GM18520 (cell line): ENCODE results near the gene TMEM116.

Experiments used
- ATAC-seq: cut with Tn5 transposase; IDR thresholded peaks from one replicate; pipeline ENCODE4 v1.9.1; 2021; ENCODE audit not compliant: unreplicated experiment

Gene TMEM116

GRCh38 chr12:111905502-111905901 lies 107.5 kb downstream of the TMEM116 start:
- no peak for ATAC-seq

DNA sequence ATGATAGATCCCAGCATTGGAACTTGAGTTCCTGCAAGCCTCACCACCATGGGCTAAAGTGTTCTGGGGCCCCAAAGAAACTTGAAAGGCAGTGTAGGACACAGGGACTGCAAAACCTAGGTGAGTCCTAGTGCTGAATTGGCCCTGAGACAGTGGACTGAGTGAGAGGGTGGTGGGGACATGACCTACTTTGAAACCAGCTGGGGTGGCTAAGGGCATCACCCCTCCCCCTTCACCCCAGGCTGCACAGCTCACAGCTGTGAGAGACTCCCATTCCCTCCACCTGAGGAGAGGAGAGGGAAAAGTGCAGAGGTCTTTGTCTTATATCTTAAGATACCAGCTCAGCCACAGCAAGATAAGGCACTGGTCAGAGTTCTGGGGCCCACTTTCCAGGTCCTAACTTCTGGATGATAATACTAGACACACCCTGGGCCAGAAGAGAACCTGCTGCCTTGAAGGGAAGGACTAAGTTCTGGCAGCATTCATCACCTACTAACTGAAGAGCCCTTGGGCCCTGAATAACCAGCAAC lies 108.5 kb downstream of the TMEM116 start:
- no peak for ATAC-seq

DNA sequence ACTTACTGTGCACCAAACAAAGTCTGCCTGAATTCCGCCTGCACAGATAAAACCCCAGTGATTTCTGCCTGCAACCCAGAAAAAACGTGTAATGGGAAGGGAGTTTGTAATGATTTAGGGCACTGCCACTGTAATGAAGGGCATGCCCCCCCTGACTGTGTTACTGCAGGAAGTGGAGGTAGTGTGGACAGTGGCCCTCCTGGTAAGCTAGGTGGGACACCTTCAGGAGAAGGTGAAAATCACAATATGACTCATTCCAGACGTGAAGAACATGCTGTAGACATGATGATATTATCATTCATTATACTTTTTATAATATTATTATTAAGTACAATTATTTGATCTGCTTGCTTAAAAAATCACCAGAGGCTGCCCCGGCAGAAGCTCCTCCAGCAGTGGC lies 111.8 kb downstream of the TMEM116 start:
- no peak for ATAC-seq

GRCh38 chr12:111894556-111894955 lies 118.4 kb downstream of the TMEM116 start:
- ATAC-seq: no peak

DNA sequence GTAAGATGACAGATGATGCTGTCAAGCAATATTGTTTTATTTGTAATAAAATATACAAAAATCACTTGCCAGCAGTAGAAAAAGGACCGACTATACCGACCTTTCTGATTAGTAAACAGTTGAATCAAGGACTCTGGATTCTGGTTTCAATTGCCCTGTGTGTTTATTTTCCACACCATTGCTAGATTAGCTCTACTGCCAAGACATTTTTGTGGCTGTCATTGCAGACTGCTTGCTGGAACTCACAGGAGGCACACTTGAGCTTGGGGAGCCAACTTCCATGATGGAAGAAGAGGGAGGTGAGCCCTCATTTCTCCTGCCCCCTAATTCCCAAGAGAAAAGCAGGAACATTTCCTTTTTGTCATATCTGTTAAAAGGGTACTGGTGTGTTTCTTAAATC lies 119.7 kb downstream of the TMEM116 start:
- ATAC-seq: no peak

DNA sequence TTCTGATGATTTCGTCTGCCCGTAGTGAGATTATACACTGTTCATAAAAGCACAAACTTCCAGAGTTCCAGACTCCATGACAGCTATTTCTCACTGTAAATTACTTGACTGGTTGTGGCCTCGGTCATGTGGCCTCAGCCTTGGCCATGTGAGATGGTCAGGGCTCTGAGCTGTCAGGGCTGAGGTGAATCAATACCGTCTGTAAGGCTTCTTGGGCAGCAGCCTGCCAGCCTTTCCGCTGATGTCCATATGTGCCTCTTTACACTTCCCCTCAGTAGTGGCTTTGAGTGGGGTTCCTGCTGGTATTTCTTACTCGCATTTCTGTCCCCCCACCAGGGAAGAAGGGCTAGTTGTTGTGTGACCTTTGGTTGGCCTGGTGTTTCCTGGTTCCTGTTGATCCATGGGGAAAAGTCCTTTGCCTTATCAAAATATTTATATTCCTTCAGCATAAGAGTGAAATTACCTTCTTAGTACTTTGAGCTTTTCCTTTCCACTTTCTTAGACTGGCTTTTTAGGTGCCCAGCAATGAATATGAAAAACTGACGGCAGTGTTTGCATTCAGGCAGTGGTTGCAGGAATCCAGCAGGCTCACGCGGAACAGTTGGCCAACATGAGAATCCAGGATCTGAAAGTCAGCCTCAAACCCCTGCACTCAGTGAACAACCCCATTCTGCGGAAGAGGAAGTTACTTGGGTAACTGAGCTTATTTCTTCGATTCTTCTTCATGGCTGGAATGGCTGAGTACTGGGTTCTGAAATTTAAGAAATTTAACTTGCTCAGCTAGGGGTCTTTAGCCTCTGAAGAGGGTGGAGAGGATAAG lies 124.8 kb downstream of the TMEM116 start:
- no peak for ATAC-seq

DNA sequence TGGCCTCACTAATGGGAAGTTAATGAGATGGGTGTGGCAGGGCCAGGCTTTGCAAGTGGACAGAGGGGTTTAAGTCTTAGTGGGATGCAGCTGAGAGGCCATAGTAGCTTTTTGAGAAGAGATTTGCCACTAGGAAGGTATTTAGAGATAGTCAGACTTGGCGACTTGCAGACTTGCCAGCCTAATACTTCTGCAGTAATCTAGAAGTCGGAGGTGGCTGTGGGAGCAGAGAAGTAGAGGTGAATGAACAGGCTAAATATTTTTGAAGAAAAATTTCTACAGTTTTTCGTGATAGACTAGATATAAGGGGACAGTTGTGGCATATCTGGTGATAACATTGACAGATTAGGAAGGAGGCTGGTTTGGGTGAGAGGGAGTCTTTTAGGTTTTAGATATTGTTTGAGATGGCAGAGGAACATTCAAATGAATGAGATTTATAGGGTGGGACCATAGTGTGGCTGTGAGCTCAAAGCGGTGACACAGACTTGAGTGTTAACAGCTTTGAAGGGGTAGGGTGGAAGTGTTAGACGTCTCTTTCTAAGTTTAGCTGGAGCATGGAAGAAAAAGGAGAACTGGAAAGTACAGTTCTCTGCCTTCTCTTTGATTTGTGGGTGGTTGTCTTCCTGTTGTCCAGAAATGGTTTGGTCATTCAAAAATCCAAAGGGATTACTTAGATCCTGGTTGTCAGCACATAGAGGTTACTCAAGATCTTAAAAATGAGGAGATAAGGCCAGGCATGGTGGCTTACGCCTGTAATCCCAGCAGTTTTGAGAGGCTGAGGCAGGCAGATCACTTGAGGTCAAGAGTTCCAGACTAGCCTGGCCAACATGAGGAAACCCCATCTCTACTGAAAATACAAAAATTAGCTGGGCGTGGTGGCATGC lies 126.1 kb downstream of the TMEM116 start:
- ATAC-seq: no peak

- ATAC-seq: no peak
These were observed 131.2 kb downstream of the TMEM116 start for GRCh38 chr12:111881716-111882115.
